Sigmoid colon (tissue), 7 donors: ENCODE results near the gene SLCO1C1. TPM values are rescaled to one million over a fixed set of nuclear protein-coding genes. Genes with fewer than 3 reads are reported as not detected.

Source experiments
- DNase-seq: peaks from one replicate; pipeline ENCODE4 v3.0.0-alpha.2; 2019
- H3K27ac ChIP-seq, 4 donors: fragments of 200-600 bp; sonication (generic); one replicate each; pipeline ENCODE4 v1.5.1; 2016 to 2019; ENCODE audit warnings: mild to moderate bottlenecking in 1 of 4
- H3K27me3 ChIP-seq, 3 donors: fragments of 200-600 bp; sonication (generic); one replicate each; pipeline ENCODE4 v1.5.1; 2019; ENCODE audit warnings: mild to moderate bottlenecking in 1 of 3
- H3K36me3 ChIP-seq, 4 donors: fragments of 200-600 bp; sonication (generic); one replicate each; pipeline ENCODE4 v1.5.1; 2016 to 2019
- H3K4me1 ChIP-seq, 4 donors: fragments of 200-600 bp; sonication (generic); one replicate each; pipeline ENCODE4 v1.5.1; 2017 to 2019
- H3K4me3 ChIP-seq, 4 donors: fragments of 200-600 bp; sonication (generic); one replicate each; pipeline ENCODE4 v1.5.1; 2017 to 2019; ENCODE audit warnings: mild to moderate bottlenecking in 2 of 4, moderate library complexity in 1 of 4
- H3K9me3 ChIP-seq, 4 donors: fragments of 200-600 bp in 3 of 4; sonication (generic) in 3 of 4; one replicate each; pipeline versions ENCODE4 v1.5.1 to v1.6.1; 2013 to 2019
- EP300 ChIP-seq, 4 donors: sonication (generic); formaldehyde crosslinking; IDR thresholded peaks; one replicate each; pipeline ENCODE4 v1.6.1; 2017; ENCODE audit warnings: antibody characterized with exemption in 4 of 4
- POLR2A ChIP-seq, 2 donors: fragments of 450-650 bp; IDR thresholded peaks; one replicate each; pipeline ENCODE4 v1.6.1; 2016; ENCODE audit warnings: antibody characterized with exemption in 2 of 2, mild to moderate bottlenecking in 2 of 2, moderate library complexity in 2 of 2
- POLR2AphosphoS5 ChIP-seq, 4 donors: sonication (generic); formaldehyde crosslinking; IDR thresholded peaks; one replicate each; pipeline ENCODE4 v1.6.1; 2017; ENCODE audit warnings: antibody characterized with exemption in 4 of 4
- WGBS, 2 donors: extraction: QIAGEN DNeasy Blood & Tissue Kit; methylation state at CpG; one replicate each; pipeline ENCODE4 v1.1.7; 2013; 5-methylcytosine and 5-hydroxymethylcytosine counted together
- intact Hi-C: fragments of 100-400 bp; cut with DNase I; formaldehyde crosslinking; loops from one replicate; pipeline ENCODE4 v1.15.1; 2023
- polyA plus RNA-seq, 3 donors: library from polyadenylated mRNA; stranded (reverse); fragments of 200-250 nt; gene quantifications; one replicate each; pipeline ENCODE4 v1.2.3, GENCODE V29; 2013
- total RNA-seq, 4 donors: library from RNA; depleted of rRNA; stranded (reverse); fragments of >200 nt; gene quantifications; one replicate each; pipeline ENCODE4 v1.1.0, GENCODE V29; 2016
- TF ChIP-seq, protein P1 (sequence below), 4 experiments: fragments of 450-650 bp in 3 of 4; fragments of 200-600 bp in 1 of 4; IDR thresholded peaks; one replicate each; pipeline ENCODE4 v1.5.1; 2016 to 2019; ENCODE audit warnings: antibody characterized with exemption in 4 of 4, mild to moderate bottlenecking in 3 of 4, moderate library complexity in 2 of 4
- donor health status: healthy with polysubstance abuse.
- donor health status: Bipolar disorder and iron deficiency.
- donor health status: healthy.

The SLCO1C1 gene
- total and polyA plus RNA-seq, 7 donors = 0.16 to 1.8 (median 0.41) TPM; not detected in 2

DNA sequence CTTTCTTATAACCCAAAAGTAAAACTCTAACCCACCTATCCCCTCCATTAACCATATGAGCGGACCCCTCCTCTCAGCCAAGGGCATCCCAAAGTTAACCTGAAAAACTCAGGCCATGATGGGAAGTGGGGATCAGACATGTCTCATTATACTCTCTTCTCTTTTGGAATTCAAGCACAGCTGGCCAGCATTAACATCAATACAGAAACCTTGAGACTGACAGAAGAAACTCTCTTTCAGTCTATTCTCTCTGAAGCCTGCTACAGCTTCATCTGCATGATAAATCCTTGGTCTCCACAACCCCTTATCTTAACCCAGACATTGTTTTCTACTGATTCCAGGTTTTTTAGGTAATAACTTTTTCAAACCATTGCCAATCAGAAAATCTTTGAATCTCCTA lies 97.8 kb downstream of the SLCO1C1 start:
- Histone ChIP-seq H3K27me3 (no peaks in the 10 kb centered on the region), H3K27ac (no peak overlapping the region), H3K4me3 (no peak overlapping the region), H3K36me3 (no peaks in the 10 kb centered on the region), H3K9me3 (no peaks in the 10 kb centered on the region), H3K4me1 (no peaks in the 10 kb centered on the region)
- DNase-seq = no peak
- 93 to 98% methylated on average over 1 of the region's 1 CpG for WGBS, 2 donors
- TF ChIP-seq POLR2A (IDR thresholded peaks at IDR 0.05) (no peak), POLR2AphosphoS5 (IDR thresholded peaks at IDR 0.05) (no peak), EP300 (IDR thresholded peaks at IDR 0.05) (no peak)
- TF ChIP-seq, protein P1, sequence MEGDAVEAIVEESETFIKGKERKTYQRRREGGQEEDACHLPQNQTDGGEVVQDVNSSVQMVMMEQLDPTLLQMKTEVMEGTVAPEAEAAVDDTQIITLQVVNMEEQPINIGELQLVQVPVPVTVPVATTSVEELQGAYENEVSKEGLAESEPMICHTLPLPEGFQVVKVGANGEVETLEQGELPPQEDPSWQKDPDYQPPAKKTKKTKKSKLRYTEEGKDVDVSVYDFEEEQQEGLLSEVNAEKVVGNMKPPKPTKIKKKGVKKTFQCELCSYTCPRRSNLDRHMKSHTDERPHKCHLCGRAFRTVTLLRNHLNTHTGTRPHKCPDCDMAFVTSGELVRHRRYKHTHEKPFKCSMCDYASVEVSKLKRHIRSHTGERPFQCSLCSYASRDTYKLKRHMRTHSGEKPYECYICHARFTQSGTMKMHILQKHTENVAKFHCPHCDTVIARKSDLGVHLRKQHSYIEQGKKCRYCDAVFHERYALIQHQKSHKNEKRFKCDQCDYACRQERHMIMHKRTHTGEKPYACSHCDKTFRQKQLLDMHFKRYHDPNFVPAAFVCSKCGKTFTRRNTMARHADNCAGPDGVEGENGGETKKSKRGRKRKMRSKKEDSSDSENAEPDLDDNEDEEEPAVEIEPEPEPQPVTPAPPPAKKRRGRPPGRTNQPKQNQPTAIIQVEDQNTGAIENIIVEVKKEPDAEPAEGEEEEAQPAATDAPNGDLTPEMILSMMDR (IDR thresholded peaks at IDR 0.05) = no peak
- intact Hi-C loops = loop anchor here (10.0 kb wide), 1 partner anchor 328 kb away; no protein-coding TSS in a partner anchor

DNA sequence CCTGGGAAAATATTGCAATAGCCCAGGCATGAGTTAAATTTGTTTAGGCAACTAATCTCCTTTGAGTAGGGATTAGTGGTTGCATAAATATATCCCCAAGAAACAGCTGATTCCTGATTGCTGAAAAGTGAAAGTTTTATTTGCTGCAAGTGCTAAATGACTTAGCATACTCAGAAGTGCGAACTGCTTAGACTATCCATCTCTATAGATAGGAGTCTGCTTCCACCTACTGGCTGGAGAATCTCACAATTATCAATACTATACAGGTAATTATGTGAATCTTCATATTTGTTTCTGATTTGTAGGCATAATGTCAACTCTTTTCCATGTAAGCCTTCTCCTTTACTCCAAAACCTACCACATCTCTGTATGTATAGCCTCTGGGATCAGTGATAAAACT lies 103.4 kb downstream of the SLCO1C1 start:
- no peak overlapping the region for H3K4me3 ChIP-seq
- no peak overlapping the region for H3K27ac ChIP-seq
- H3K36me3 ChIP-seq = no peaks in the 10 kb centered on the region
- DNase-seq = no peak
- H3K27me3 ChIP-seq = no peaks in the 10 kb centered on the region
- no peaks in the 10 kb centered on the region for H3K9me3 ChIP-seq
- no peak for TF ChIP-seq EP300 (IDR thresholded peaks at IDR 0.05)
- TF ChIP-seq, protein P1 (IDR thresholded peaks at IDR 0.05) = peak in 3 of 4 experiments; percentile 21 to 39 (median 29)
- H3K4me1 ChIP-seq = peaks cover 0 to 4% (median 0%) of the 10 kb centered on the region in 4 donors
- WGBS, 2 donors = 4 to 20% methylated on average over 1 of the region's 1 CpG
- intact Hi-C loops = loop anchor here (5.0 to 10.0 kb wide), 2 partner anchors 334 to 1056 kb away; no protein-coding TSS in a partner anchor

DNA sequence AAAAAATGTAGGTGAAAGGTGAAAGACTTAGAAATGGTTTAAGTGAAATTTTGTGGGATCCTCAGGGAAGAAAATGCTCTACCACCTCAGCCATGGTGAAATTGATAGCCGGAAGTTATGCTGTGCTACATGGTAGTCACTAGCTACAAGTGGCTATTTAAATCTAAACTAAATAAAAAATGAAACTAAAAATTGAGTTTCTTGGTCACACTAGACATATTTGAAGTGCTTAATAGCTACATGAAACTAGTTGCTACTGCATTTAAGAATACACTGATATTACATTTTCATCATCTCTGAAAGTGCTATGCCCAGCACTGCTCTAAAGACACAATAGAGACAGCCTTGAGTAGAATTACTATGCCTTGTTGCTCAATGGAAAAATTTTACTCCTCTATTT lies 105.0 kb downstream of the SLCO1C1 start:
- 83 to 90% methylated on average over 1 of the region's 1 CpG for WGBS, 2 donors
- DNase-seq = no peak
- intact Hi-C loops = no loop called here
- no peak overlapping the region for H3K27ac ChIP-seq
- peaks cover 0 to 4% (median 0%) of the 10 kb centered on the region in 4 donors for H3K4me1 ChIP-seq
- no peaks in the 10 kb centered on the region for H3K27me3 ChIP-seq
- TF ChIP-seq POLR2AphosphoS5 (IDR thresholded peaks at IDR 0.05) (no peak), POLR2A (IDR thresholded peaks at IDR 0.05) (no peak), EP300 (IDR thresholded peaks at IDR 0.05) (no peak)
- TF ChIP-seq, protein P1 (IDR thresholded peaks at IDR 0.05) = no peak
- no peaks in the 10 kb centered on the region for H3K36me3 ChIP-seq
- H3K4me3 ChIP-seq = no peak overlapping the region
- no peaks in the 10 kb centered on the region for H3K9me3 ChIP-seq

DNA sequence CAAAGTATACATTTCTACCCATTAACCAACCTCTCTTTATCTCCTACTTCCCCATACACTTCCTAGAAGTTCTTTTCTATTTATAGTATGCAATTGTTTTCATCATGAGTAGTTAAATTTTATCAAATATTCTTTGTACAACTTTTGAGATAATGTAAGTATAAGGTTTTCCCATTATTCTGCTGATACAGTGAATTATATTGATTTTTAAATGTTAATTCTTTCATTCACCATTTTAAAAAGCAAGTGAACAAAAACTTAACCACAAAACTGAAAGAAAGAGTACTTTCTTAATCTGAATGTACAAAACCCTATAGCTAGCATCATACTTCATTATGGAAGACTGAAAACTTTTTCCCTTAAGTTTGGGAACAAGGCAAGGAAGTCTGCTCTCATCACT lies 105.9 kb downstream of the SLCO1C1 start:
- Histone ChIP-seq H3K4me1 (peaks cover 0 to 4% (median 0%) of the 10 kb centered on the region in 4 donors), H3K27ac (no peak overlapping the region), H3K4me3 (no peak overlapping the region), H3K9me3 (no peaks in the 10 kb centered on the region), H3K27me3 (no peaks in the 10 kb centered on the region), H3K36me3 (no peaks in the 10 kb centered on the region)
- no peak for DNase-seq
- TF ChIP-seq POLR2AphosphoS5 (IDR thresholded peaks at IDR 0.05) (no peak), EP300 (IDR thresholded peaks at IDR 0.05) (no peak), POLR2A (IDR thresholded peaks at IDR 0.05) (no peak)
- TF ChIP-seq, protein P1 (IDR thresholded peaks at IDR 0.05) = no peak
- intact Hi-C loops = no loop called here

Other genes starting within 250 kb of the SLCO1C1 start
- not detected for gene SLCO1B3, start 115.4 kb downstream of the SLCO1C1 start, total RNA-seq
- gene SLCO1B3, start 115.4 kb downstream of the SLCO1C1 start, polyA plus RNA-seq = under 1 TPM in 1 of 3 donors, not detected in 2; 0.32 TPM